ENCODE measurements around the gene TCF4.

GRCh38 chr18:55249550-55249949 lies 338.4 kb downstream of the TCF4 start:
- TF ChIP-seq POLR2A (IDR thresholded peaks at IDR 0.05) (no peak), CTCF (IDR thresholded peaks at IDR 0.05) (no peak)
